HepG2 (cell line): ENCODE measurements around the gene MDFI. TPM values are rescaled to one million over a fixed set of nuclear protein-coding genes. Genes with fewer than 3 reads are reported as not detected.

ENCODE experiments used
- ATF7-NPFF ChIP-seq: sonication (generic); formaldehyde crosslinking; IDR thresholded peaks from 2 replicates; pipeline ENCODE4 v1.8.1; 2023; ENCODE audit warnings: mild to moderate bottlenecking, low read depth, missing genetic modification reagents, moderate library complexity
- CBX2 ChIP-seq, 2 experiments: fragments of 200-600 bp in 1 of 2; sonication (generic); formaldehyde crosslinking in 1 of 2; IDR thresholded peaks; 2 replicates each; pipeline versions ENCODE4 v1.7.0 to v1.8.1; 2018 to 2022; ENCODE audit warnings: low read depth in 2 of 2, low read length in 1 of 2, mild to moderate bottlenecking in 1 of 2, missing genetic modification reagents in 1 of 2
- CREB1 ChIP-seq, 2 experiments: fragments of 450-650 bp in 1 of 2; IDR thresholded peaks; 2 replicates each; pipeline ENCODE4 v1.6.1; 2016 to 2017; ENCODE audit warnings: control low read depth in 1 of 2, mild to moderate bottlenecking in 1 of 2, missing compliant biosample characterization in 1 of 2, missing genetic modification characterization in 1 of 2
- CREB3 ChIP-seq: sonication (generic); formaldehyde crosslinking; IDR thresholded peaks from 2 replicates; pipeline ENCODE4 v1.5.0; 2020; ENCODE audit warnings: missing genetic modification reagents
- DRAP1 ChIP-seq: IDR thresholded peaks from 2 replicates; pipeline ENCODE4 v1.6.1; 2016; ENCODE audit warnings: missing genetic modification reagents, missing compliant biosample characterization
- GATAD1 ChIP-seq: IDR thresholded peaks from 2 replicates; pipeline ENCODE4 v1.6.1; 2016; ENCODE audit warnings: missing genetic modification reagents, missing compliant biosample characterization
- MLX ChIP-seq: IDR thresholded peaks from 2 replicates; pipeline ENCODE4 v1.6.1; 2016
- MYNN ChIP-seq: sonication (generic); formaldehyde crosslinking; IDR thresholded peaks from 2 replicates; pipeline ENCODE4 v1.4.0; 2020; ENCODE audit warnings: mild to moderate bottlenecking, low read depth, missing genetic modification reagents
- NFYC ChIP-seq: IDR thresholded peaks from 2 replicates; pipeline ENCODE4 v1.6.1; 2016; ENCODE audit warnings: missing genetic modification reagents, missing compliant biosample characterization
- NPAS2 ChIP-seq: sonication (generic); formaldehyde crosslinking; IDR thresholded peaks from 2 replicates; pipeline ENCODE4 v1.8.0; 2022; ENCODE audit warnings: mild to moderate bottlenecking, missing genetic modification reagents, borderline replicate concordance
- RFX3 ChIP-seq: IDR thresholded peaks from 2 replicates; pipeline ENCODE4 v1.6.1; 2016; ENCODE audit warnings: missing biosample characterization, missing genetic modification reagents
- SALL1 ChIP-seq: sonication (generic); formaldehyde crosslinking; IDR thresholded peaks from 2 replicates; pipeline ENCODE4 v1.8.0; 2022; ENCODE audit warnings: mild to moderate bottlenecking, missing genetic modification reagents
- SAP130 ChIP-seq: IDR thresholded peaks from 2 replicates; pipeline ENCODE4 v1.6.1; 2016; ENCODE audit warnings: low read depth
- STAT6 ChIP-seq: sonication (generic); formaldehyde crosslinking; IDR thresholded peaks from 2 replicates; pipeline ENCODE4 v1.4.0; 2020; ENCODE audit warnings: missing genetic modification reagents, mild to moderate bottlenecking, borderline replicate concordance
- TAF1 ChIP-seq: sonication (generic); formaldehyde crosslinking; IDR thresholded peaks from 2 replicates; pipeline ENCODE4 v1.4.0; 2020; ENCODE audit warnings: missing genetic modification reagents
- ZBTB14 ChIP-seq: sonication (generic); formaldehyde crosslinking; IDR thresholded peaks from 2 replicates; pipeline ENCODE4 v1.4.0; 2020; ENCODE audit warnings: missing genetic modification reagents
- ZBTB43 ChIP-seq: sonication (generic); formaldehyde crosslinking; conservative IDR thresholded peaks from 2 replicates; pipeline ENCODE4 v1.4.0; 2020; ENCODE audit warnings: missing genetic modification reagents
- ZFP62 ChIP-seq: sonication (generic); formaldehyde crosslinking; IDR thresholded peaks from 2 replicates; pipeline ENCODE4 v1.4.0; 2020; ENCODE audit warnings: missing genetic modification reagents
- ZMYM2 ChIP-seq: sonication (generic); formaldehyde crosslinking; IDR thresholded peaks from 2 replicates; pipeline ENCODE4 v1.8.0; 2022; ENCODE audit warnings: mild to moderate bottlenecking, missing genetic modification reagents
- ZMYM3 ChIP-seq: sonication (generic); formaldehyde crosslinking; IDR thresholded peaks from 2 replicates; pipeline ENCODE4 v1.5.1; 2020; ENCODE audit warnings: mild to moderate bottlenecking, missing genetic modification reagents
- ZNF549 ChIP-seq: sonication (generic); formaldehyde crosslinking; IDR thresholded peaks from 2 replicates; pipeline ENCODE4 v1.5.0; 2020; ENCODE audit warnings: missing genetic modification reagents
- ZNF781 ChIP-seq: sonication (generic); formaldehyde crosslinking; IDR thresholded peaks from 2 replicates; pipeline ENCODE4 v1.5.1; 2020; ENCODE audit warnings: borderline replicate concordance, mild to moderate bottlenecking, missing genetic modification reagents; ENCODE audit errors: not compliant biosample characterization
- ZNF792 ChIP-seq: IDR thresholded peaks from 2 replicates; pipeline ENCODE4 v1.6.1; 2016
- ZSCAN22 ChIP-seq: sonication (generic); formaldehyde crosslinking; IDR thresholded peaks from 2 replicates; pipeline ENCODE4 v1.4.0; 2020; ENCODE audit warnings: mild to moderate bottlenecking, missing genetic modification reagents
- polyA plus RNA-seq, 8 experiments: library from polyadenylated mRNA; depleted of rRNA in 3 of 8; stranded (reverse) in 7 of 8; unstranded in 1 of 8; fragments of >200 nt; fragmentation: Illumina TruSeq in 4 of 8; extraction: Trizol in 4 of 8; gene quantifications; 2 replicates each; pipeline versions ENCODE4 v1.2.1 to v1.2.3, GENCODE V29; 2011 to 2016; ENCODE audit warnings: low read depth in 4 of 8, missing spikeins in 1 of 8, mixed read lengths in 1 of 8; ENCODE audit not compliant: insufficient read depth in 1 of 8
- total RNA-seq, 5 experiments: library from RNA; depleted of rRNA; stranded (reverse); fragments of >200 nt; fragmentation: Illumina TruSeq; extraction: Trizol; gene quantifications; 2 replicates each; pipeline ENCODE4 v1.2.3, GENCODE V29; 2016; ENCODE audit warnings: low read depth in 1 of 5

MDFI gene
- total and polyA plus RNA-seq, 2 of the 13 experiments (the other 11 are each of a cell fraction or from before 2014, with no cell fraction given): 0.28 TPM; not detected in 1

- TF ChIP-seq STAT6 (CRISPR knock-in tag): no peak
- TF ChIP-seq ATF7-NPFF: peak; percentile 53; the same call in 1 of the 2 replicates
- no peak for TF ChIP-seq CREB3 (CRISPR knock-in tag)
- no peak for TF ChIP-seq ZSCAN22
- TF ChIP-seq TAF1 (CRISPR knock-in tag): no peak
- TF ChIP-seq ZMYM2 (CRISPR knock-in tag): no peak
- no peak for TF ChIP-seq ZMYM3 (CRISPR knock-in tag)
- no peak for TF ChIP-seq ZNF792 (CRISPR knock-in tag)
- TF ChIP-seq GATAD1 (CRISPR knock-in tag): no peak
- TF ChIP-seq MYNN (CRISPR knock-in tag): peak; percentile 72; the same call in 1 of the 2 replicates
- TF ChIP-seq CBX2 (IDR thresholded peaks at IDR 0.05; ENCODE audit: low read depth, low read length): no peak
- TF ChIP-seq CBX2 (CRISPR knock-in tag; IDR thresholded peaks at IDR 0.05; ENCODE audit: low read depth): no peak
- TF ChIP-seq NPAS2: no peak
- TF ChIP-seq ZBTB14 (CRISPR knock-in tag): no peak
- TF ChIP-seq RFX3 (CRISPR knock-in tag): no peak
- TF ChIP-seq MLX (CRISPR knock-in tag): no peak
- no peak for TF ChIP-seq DRAP1 (CRISPR knock-in tag)
- peak; percentile 44; the same call in 1 of the 2 replicates for TF ChIP-seq SALL1
- TF ChIP-seq NFYC (CRISPR knock-in tag): no peak
- no peak for TF ChIP-seq CREB1 (IDR thresholded peaks at IDR 0.05)
- TF ChIP-seq CREB1 (CRISPR knock-in tag; IDR thresholded peaks at IDR 0.05): no peak
- peak; percentile 61 for TF ChIP-seq ZNF781 (CRISPR knock-in tag)
- peak; percentile 38; the same call in 1 of the 2 replicates for TF ChIP-seq SAP130 (CRISPR knock-in tag)
- TF ChIP-seq ZNF549: no peak
- TF ChIP-seq ZFP62 (CRISPR knock-in tag): no peak
- no peak for TF ChIP-seq ZBTB43 (CRISPR knock-in tag)
These were observed 46.3 kb upstream of the MDFI start (continued) for GRCh38 chr6:41591859-41592502.
